ENCODE results near the gene HSPBP1. TPM values are rescaled to one million over a fixed set of nuclear protein-coding genes. Genes with fewer than 3 reads are reported as not detected.
A peak's percentile ranks its signal among the peaks of the same experiment; 100 is the strongest.

Gene HSPBP1
- total RNA-seq, 2 experiments from 2014 or later = 46.4 to 47.1 TPM

DNA sequence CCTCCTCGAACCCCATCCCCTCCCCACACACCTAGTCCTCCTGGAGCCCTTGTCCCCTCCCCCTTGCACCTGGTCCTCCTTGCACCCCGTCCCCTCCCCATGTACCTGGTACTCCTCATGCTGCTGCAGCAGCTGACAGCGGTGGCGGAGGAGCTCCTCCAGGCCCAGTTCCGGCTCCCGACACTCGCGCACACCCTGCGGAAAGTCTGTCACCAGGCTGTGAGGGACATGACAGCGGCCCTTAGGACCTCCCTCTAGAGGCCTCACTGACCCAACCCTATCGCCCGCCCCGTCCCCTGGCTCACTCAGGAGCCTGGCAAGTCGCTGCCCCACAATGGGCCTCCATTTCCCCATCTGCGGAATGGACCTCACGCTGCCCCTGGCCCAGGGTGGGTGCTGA is 14.7 kb downstream of the HSPBP1 start:
- Mint-ChIP-seq H3K27ac (no peak overlapping the region), H3K36me3 (ENCODE audit: low read depth) (peaks cover 28% of the 10 kb centered on the region), H3K9me3 (peaks cover 6% of the 10 kb centered on the region), H3K4me3 (no peak overlapping the region), H3K27me3 (no peaks in the 10 kb centered on the region), H3K4me1 (ENCODE audit: low read depth) (peaks cover 7% of the 10 kb centered on the region)
- TF ChIP-seq, protein P1, sequence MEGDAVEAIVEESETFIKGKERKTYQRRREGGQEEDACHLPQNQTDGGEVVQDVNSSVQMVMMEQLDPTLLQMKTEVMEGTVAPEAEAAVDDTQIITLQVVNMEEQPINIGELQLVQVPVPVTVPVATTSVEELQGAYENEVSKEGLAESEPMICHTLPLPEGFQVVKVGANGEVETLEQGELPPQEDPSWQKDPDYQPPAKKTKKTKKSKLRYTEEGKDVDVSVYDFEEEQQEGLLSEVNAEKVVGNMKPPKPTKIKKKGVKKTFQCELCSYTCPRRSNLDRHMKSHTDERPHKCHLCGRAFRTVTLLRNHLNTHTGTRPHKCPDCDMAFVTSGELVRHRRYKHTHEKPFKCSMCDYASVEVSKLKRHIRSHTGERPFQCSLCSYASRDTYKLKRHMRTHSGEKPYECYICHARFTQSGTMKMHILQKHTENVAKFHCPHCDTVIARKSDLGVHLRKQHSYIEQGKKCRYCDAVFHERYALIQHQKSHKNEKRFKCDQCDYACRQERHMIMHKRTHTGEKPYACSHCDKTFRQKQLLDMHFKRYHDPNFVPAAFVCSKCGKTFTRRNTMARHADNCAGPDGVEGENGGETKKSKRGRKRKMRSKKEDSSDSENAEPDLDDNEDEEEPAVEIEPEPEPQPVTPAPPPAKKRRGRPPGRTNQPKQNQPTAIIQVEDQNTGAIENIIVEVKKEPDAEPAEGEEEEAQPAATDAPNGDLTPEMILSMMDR (IDR thresholded peaks at IDR 0.05) = no peak
- ChIA-PET POLR2A (no interaction called here), CTCF (no interaction called here)
- intact Hi-C loops (cut with micrococcal nuclease) = no loop called here
- ATAC-seq (no peak), DNase-seq (no peak)

DNA sequence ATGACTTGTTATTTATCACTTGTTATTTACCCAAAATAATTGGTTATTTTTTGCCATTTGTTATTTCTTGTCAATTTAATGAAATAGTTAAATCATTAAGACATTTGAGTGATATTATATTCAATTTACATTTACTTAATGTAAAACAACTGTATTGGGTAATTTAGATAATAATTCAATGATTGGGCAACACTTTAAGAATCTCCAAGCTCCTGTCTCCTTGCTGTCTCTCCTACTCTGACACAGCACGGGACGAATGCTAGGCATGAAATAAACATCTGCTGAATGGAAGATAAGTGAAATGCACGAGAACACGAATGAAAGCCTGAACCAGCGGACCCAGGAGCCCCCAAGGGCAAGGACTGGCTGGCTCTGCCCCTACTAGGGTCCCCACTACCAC is 15.4 kb downstream of the HSPBP1 start:
- TF ChIP-seq, protein P1 (IDR thresholded peaks at IDR 0.05) = no peak
- Mint-ChIP-seq H3K27me3 (no peaks in the 10 kb centered on the region), H3K4me1 (ENCODE audit: low read depth) (peaks cover 9% of the 10 kb centered on the region), H3K9me3 (peaks cover 6% of the 10 kb centered on the region), H3K36me3 (ENCODE audit: low read depth) (peaks cover 23% of the 10 kb centered on the region), H3K27ac (no peak overlapping the region), H3K4me3 (no peak overlapping the region)
- ChIA-PET POLR2A (no interaction called here), CTCF (no interaction called here)
- intact Hi-C loops (cut with micrococcal nuclease) = no loop called here
- ATAC-seq (no peak), DNase-seq (no peak)

DNA sequence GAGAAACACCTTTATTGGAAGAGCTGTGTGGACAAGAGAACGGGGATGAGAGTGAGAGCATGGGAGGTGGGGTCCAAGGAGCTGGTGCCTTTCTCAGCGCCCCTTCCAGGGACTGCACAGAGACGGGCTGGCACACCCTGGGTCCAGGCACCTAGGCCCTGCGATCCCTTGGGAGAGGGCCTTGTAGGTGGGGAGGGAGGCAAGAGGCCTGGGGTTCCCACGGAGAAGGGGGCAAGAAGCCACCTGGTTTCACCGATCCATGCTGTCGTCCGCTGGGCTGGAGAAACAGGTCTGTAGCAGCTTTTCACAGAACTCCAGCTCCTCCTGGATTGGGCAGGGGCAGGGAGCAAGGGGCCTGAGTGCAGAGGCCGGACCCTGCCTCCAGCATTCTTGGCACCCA is 17.6 kb downstream of the HSPBP1 start:
- TF ChIP-seq, protein P1 (IDR thresholded peaks at IDR 0.05) = no peak
- peaks cover 6% of the 10 kb centered on the region for H3K9me3 Mint-ChIP-seq
- H3K27ac Mint-ChIP-seq = no peak overlapping the region
- no peaks in the 10 kb centered on the region for H3K27me3 Mint-ChIP-seq
- intact Hi-C loops (cut with micrococcal nuclease) = no loop called here
- DNase-seq = no peak
- POLR2A ChIA-PET = interaction anchor here (0.7 to 3.7 kb wide), 2 partner anchors 17 to 193 kb away, joined by 3 to 54 read pairs; partner anchors contain the start of gene HSPBP1
- no peak overlapping the region for H3K4me3 Mint-ChIP-seq
- peaks cover 10% of the 10 kb centered on the region for H3K4me1 Mint-ChIP-seq (ENCODE audit: low read depth)
- no peak for ATAC-seq
- CTCF ChIA-PET = interaction anchor here (1.8 kb wide), 1 partner anchor 242 kb away, joined by 6 read pairs; no protein-coding TSS in a partner anchor
- peaks cover 23% of the 10 kb centered on the region for H3K36me3 Mint-ChIP-seq (ENCODE audit: low read depth)

DNA sequence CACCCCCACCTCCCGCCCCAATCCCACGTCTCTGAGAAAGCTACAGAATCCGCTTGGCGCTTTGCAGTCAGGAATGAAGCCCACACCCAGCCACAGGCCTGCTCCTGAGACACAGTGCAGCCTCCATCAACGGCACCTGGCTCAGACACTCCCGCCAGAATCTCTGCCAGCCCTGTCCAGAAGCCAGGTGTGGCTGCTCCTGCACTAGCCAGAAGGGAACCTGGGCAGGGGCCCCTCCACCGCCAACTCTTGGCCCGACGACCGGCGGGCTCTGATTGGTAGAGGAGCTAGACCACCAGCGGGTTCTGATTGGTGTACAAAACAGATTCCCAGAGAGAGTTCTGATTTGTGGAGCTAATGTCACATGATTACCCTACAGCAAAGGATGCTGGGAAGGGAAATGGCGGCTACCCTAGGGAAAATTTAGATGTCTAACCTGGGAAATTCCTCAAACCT is 18.2 kb downstream of the HSPBP1 start:
- H3K27me3 Mint-ChIP-seq = no peaks in the 10 kb centered on the region
- ChIA-PET POLR2A (interaction anchor here (0.7 to 3.7 kb wide), 3 partner anchors 18 to 215 kb away, joined by 3 to 54 read pairs (median 3); partner anchors contain the start of genes HSPBP1 and ZNF628), CTCF (interaction anchor here (0.7 to 1.8 kb wide), 2 partner anchors 85 to 243 kb away, joined by 3 to 6 read pairs; no protein-coding TSS in a partner anchor)
- peaks cover 10% of the 10 kb centered on the region for H3K4me1 Mint-ChIP-seq (ENCODE audit: low read depth)
- peaks cover 27% of the 10 kb centered on the region for H3K36me3 Mint-ChIP-seq (ENCODE audit: low read depth)
- no peak overlapping the region for H3K27ac Mint-ChIP-seq
- peaks cover 4% of the 10 kb centered on the region for H3K9me3 Mint-ChIP-seq
- intact Hi-C loops (cut with micrococcal nuclease) = no loop called here
- TF ChIP-seq, protein P1 (IDR thresholded peaks at IDR 0.05) = no peak
- no peak for DNase-seq
- ATAC-seq = no peak
- H3K4me3 Mint-ChIP-seq = no peak overlapping the region

DNA sequence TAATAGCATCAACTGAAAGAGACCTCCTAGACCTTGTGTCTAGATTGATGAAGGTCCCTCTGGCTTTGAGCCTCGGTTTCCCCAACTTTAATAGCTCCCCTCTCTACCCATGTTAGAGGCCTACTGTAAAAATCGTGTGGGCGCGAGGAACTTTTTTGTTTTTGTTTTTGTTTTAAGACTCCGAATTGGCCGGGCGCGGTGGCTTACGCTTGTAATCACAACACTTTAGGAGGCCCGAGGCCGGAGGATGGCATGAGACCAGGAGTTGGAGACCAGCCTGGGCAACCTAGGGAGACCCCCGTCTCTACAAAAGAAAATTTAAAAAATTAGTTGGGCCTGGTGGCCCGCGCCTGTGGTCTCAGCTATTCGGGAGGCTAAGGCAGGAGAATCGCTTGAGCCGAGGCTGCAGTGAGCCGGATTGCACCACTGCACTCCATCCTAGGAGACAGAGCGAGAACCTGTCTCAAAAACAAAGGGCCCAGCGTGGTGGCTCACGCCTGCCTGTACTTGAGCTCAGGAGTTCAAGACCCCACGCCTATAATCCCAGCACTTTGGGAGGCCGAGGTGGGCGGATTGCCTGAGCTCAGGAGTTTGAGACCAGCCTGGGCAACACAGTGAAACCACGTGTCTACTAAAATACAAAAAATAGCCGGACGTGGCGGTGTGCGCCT is 20.2 kb downstream of the HSPBP1 start:
- H3K27ac Mint-ChIP-seq = peak overlapping the region; percentile 99
- H3K27me3 Mint-ChIP-seq = no peaks in the 10 kb centered on the region
- intact Hi-C loops (cut with micrococcal nuclease) = loop anchor here (5.0 to 10.0 kb wide), 2 partner anchors 128 to 395 kb away; partner anchors contain the start of genes RPL28 and U2AF2
- TF ChIP-seq, protein P1 (IDR thresholded peaks at IDR 0.05) = no peak
- no peak for ATAC-seq
- POLR2A ChIA-PET = interaction anchor here (0.6 to 3.7 kb wide), 27 partner anchors 8 to 175 kb away, joined by 3 to 54 read pairs (median 4); partner anchors contain the start of genes COX6B2, DNAAF3, HSPBP1 and KMT5C
- no peaks in the 10 kb centered on the region for H3K9me3 Mint-ChIP-seq
- CTCF ChIA-PET = interaction anchor here (0.7 to 2.1 kb wide), 7 partner anchors 19 to 394 kb away, joined by 3 to 8 read pairs (median 4); no protein-coding TSS in a partner anchor
- H3K36me3 Mint-ChIP-seq (ENCODE audit: low read depth) = peaks cover 42% of the 10 kb centered on the region
- DNase-seq = no peak
- H3K4me3 Mint-ChIP-seq = peak overlapping the region; percentile 92
- peaks cover 10% of the 10 kb centered on the region for H3K4me1 Mint-ChIP-seq (ENCODE audit: low read depth)

All from activated CD8-positive, alpha-beta T cell treated with anti-CD3 and anti-CD28 coated beads for 36 hours (primary cell).